T47D (cell line): ENCODE results near the gene TMEM190.

Experiments
- DNase-seq, 2 experiments: peaks; one replicate each; pipeline versions ENCODE4 v3.0.0 to v3.0.0-alpha.2; 2011 to 2012; ENCODE audit warnings: low read depth in 1 of 2, low spot score in 1 of 2
- JUND ChIP-seq: IDR thresholded peaks from 2 replicates; pipeline ENCODE4 v1.6.1; 2012; ENCODE audit warnings: low read depth
- in situ Hi-C: cut with HindIII; loops from 2 replicates; pipeline ENCODE4 v1.10.0; 2016; ENCODE audit warnings: low sequenced_read_pairs, low pct_unique_long_range_greater_than_20kb

The TMEM190 gene

GRCh38 chr19:55383279-55384130 lies 6.9 kb downstream of the TMEM190 start:
- no peak for TF ChIP-seq JUND
- DNase-seq, result peak; percentile 55 to 83
- in situ Hi-C loops, result no loop called here

- no peak for TF ChIP-seq JUND
- DNase-seq, result peak; percentile 63 to 65
- in situ Hi-C loops, result no loop called here
These were observed 7.7 kb downstream of the TMEM190 start, which contains the start of gene TMEM238 for GRCh38 chr19:55384131-55384919. Gene TMEM238, minus strand, starts transcription at chr19:55384292. Its CDS starts 33 bp downstream, at chr19:55384259.

- in situ Hi-C loops, result no loop called here
- TF ChIP-seq JUND, result no peak
These were observed 8.5 kb downstream of the TMEM190 start for GRCh38 chr19:55384920-55385723.

GRCh38 chr19:55385724-55386492 lies 9.3 kb downstream of the TMEM190 start, which contains the start of gene RPL28:
Gene RPL28, plus strand, starts transcription at chr19:55385932. Its CDS starts 426 bp downstream, at chr19:55386358.
- no peak for TF ChIP-seq JUND
- in situ Hi-C loops, result no loop called here
- DNase-seq, result peak; percentile 73 to 98

More at GRCh38 chr19:55384920-55385723, 8.5 kb downstream of the TMEM190 start:
- DNase-seq, result peak; percentile 85 to 94

- in situ Hi-C loops, result no loop called here
- DNase-seq, result no peak
- no peak for TF ChIP-seq JUND
These were observed 9.9 kb downstream of the TMEM190 start for GRCh38 chr19:55386493-55386971.

- no peak for TF ChIP-seq JUND
- in situ Hi-C loops, result no loop called here
- no peak for DNase-seq
These were observed 11.3 kb downstream of the TMEM190 start for GRCh38 chr19:55387736-55388497.

- no peak for TF ChIP-seq JUND
- no peak for DNase-seq
- in situ Hi-C loops, result no loop called here
These were observed 13.0 kb downstream of the TMEM190 start for GRCh38 chr19:55389386-55390317.

GRCh38 chr19:55390461-55390880 lies 13.8 kb downstream of the TMEM190 start:
- no peak for DNase-seq
- no peak for TF ChIP-seq JUND
- in situ Hi-C loops, result no loop called here

- TF ChIP-seq JUND, result no peak
- DNase-seq, result no peak
- in situ Hi-C loops, result no loop called here
These were observed 14.6 kb downstream of the TMEM190 start for GRCh38 chr19:55391191-55391670.
